Naive B cell (primary cell): ENCODE data around the gene PLEKHO2. TPM values are rescaled to one million over a fixed set of nuclear protein-coding genes. Genes with fewer than 3 reads are reported as not detected.

Experiments used
- ATAC-seq, 2 donors: fragments of 150-1000 bp; cut with Tn5 transposase; 2 replicates each; pipeline ENCODE4 v1.10.0; 2021; ENCODE audit warnings: low read depth in 2 of 2, mild to moderate bottlenecking in 2 of 2, moderate library complexity in 2 of 2
- DNase-seq: peaks from one replicate; pipeline ENCODE4 v3.0.0; 2022
- H3K27ac Mint-ChIP-seq, 6 donors: one replicate each; pipeline ENCODE4 v1.8.0; 2020 to 2022; ENCODE audit warnings: mild to moderate bottlenecking in 6 of 6, mixed read lengths in 6 of 6, moderate library complexity in 5 of 6, inconsistent platforms in 2 of 6
- H3K27me3 Mint-ChIP-seq, 3 donors: one replicate each; pipeline ENCODE4 v1.8.0; 2021 to 2022; ENCODE audit warnings: mixed read lengths in 3 of 3, mild to moderate bottlenecking in 1 of 3
- H3K36me3 Mint-ChIP-seq, 2 donors: one replicate each; pipeline ENCODE4 v1.8.0; 2020 to 2022; ENCODE audit warnings: mixed read lengths in 2 of 2, inconsistent platforms in 1 of 2, mild to moderate bottlenecking in 1 of 2
- H3K4me1 Mint-ChIP-seq, 3 donors: one replicate each; pipeline ENCODE4 v1.8.0; 2020 to 2022; ENCODE audit warnings: mixed read lengths in 3 of 3, inconsistent platforms in 1 of 3, mild to moderate bottlenecking in 1 of 3, moderate library complexity in 1 of 3
- H3K4me3 Mint-ChIP-seq, 8 donors: one replicate each; pipeline ENCODE4 v1.8.0; 2020 to 2022; ENCODE audit warnings: mild to moderate bottlenecking in 8 of 8, mixed read lengths in 8 of 8, moderate library complexity in 8 of 8, inconsistent platforms in 2 of 8
- H3K9me3 Mint-ChIP-seq, 7 donors: one replicate each; pipeline ENCODE4 v1.8.0; 2020 to 2022; ENCODE audit warnings: mixed read lengths in 7 of 7, mild to moderate bottlenecking in 5 of 7, inconsistent platforms in 2 of 7, moderate library complexity in 1 of 7
- polyA plus RNA-seq, 6 donors: library from polyadenylated mRNA; unstranded; fragments of 300-500 nt; fragmentation: Illumina TruSeq; gene quantifications; one replicate each; pipeline ENCODE4 v1.2.3, GENCODE V29; 2021; ENCODE audit warnings: low read depth in 6 of 6

PLEKHO2 gene
- polyA plus RNA-seq, 6 donors from 2014 or later = 9.7 to 20.7 (median 14.4) TPM

GRCh38 chr15:64865998-64866520, 24.3 kb downstream of the PLEKHO2 start:
- Mint-ChIP-seq H3K4me3 (no peak overlapping the region), H3K27ac (peak overlapping the region in 1 of 6 donors; percentile 65), H3K36me3 (peaks cover 5 to 8% of the 10 kb centered on the region in 2 donors), H3K9me3 (no peaks in the 10 kb centered on the region), H3K27me3 (no peaks in the 10 kb centered on the region), H3K4me1 (peaks cover 17 to 31% (median 25%) of the 10 kb centered on the region in 3 donors)
- DNase-seq (no peak), ATAC-seq (no peak)

- Mint-ChIP-seq H3K27me3 (no peaks in the 10 kb centered on the region), H3K4me3 (no peak overlapping the region), H3K4me1 (peaks cover 11 to 20% (median 16%) of the 10 kb centered on the region in 3 donors), H3K9me3 (no peaks in the 10 kb centered on the region), H3K27ac (peak overlapping the region in 4 of 6 donors; percentile 30 to 59 (median 50)), H3K36me3 (peaks cover 5 to 8% of the 10 kb centered on the region in 2 donors)
- ATAC-seq = no peak
- DNase-seq = no peak
Observed at GRCh38 chr15:64869501-64869900, 27.8 kb downstream of the PLEKHO2 start.

- Mint-ChIP-seq H3K9me3 (no peaks in the 10 kb centered on the region), H3K27me3 (no peaks in the 10 kb centered on the region), H3K4me1 (peaks cover 11 to 20% (median 16%) of the 10 kb centered on the region in 3 donors), H3K36me3 (peaks cover 5 to 8% of the 10 kb centered on the region in 2 donors), H3K27ac (peak overlapping the region in 2 of 6 donors; percentile 56 to 69), H3K4me3 (no peak overlapping the region)
- DNase-seq (no peak), ATAC-seq (no peak)
Observed at GRCh38 chr15:64870353-64870752, 28.6 kb downstream of the PLEKHO2 start.

GRCh38 chr15:64875641-64876223, 34.0 kb downstream of the PLEKHO2 start:
- H3K27me3 Mint-ChIP-seq = no peaks in the 10 kb centered on the region
- no peaks in the 10 kb centered on the region for H3K36me3 Mint-ChIP-seq
- H3K4me1 Mint-ChIP-seq = peaks cover 0 to 8% (median 5%) of the 10 kb centered on the region in 3 donors
- H3K27ac Mint-ChIP-seq = peak overlapping the region in 1 of 6 donors; percentile 18
- ATAC-seq (no peak), DNase-seq (no peak)
- H3K4me3 Mint-ChIP-seq = no peak overlapping the region
- H3K9me3 Mint-ChIP-seq = no peaks in the 10 kb centered on the region

- no peaks in the 10 kb centered on the region for H3K9me3 Mint-ChIP-seq
- ATAC-seq = no peak
- H3K4me1 Mint-ChIP-seq = peaks cover 0 to 18% (median 13%) of the 10 kb centered on the region in 3 donors
Observed at GRCh38 chr15:64877435-64877834, 35.7 kb downstream of the PLEKHO2 start.

GRCh38 chr15:64878705-64879104, 37.0 kb downstream of the PLEKHO2 start:
- H3K9me3 Mint-ChIP-seq = no peaks in the 10 kb centered on the region
- ATAC-seq (no peak), DNase-seq (no peak)
- no peaks in the 10 kb centered on the region for H3K27me3 Mint-ChIP-seq
- H3K4me1 Mint-ChIP-seq = peaks cover 9 to 31% (median 22%) of the 10 kb centered on the region in 3 donors
- no peak overlapping the region for H3K27ac Mint-ChIP-seq
- no peak overlapping the region for H3K4me3 Mint-ChIP-seq
- H3K36me3 Mint-ChIP-seq = no peaks in the 10 kb centered on the region

More at GRCh38 chr15:64877435-64877834, 35.7 kb downstream of the PLEKHO2 start:
- DNase-seq = no peak
- H3K36me3 Mint-ChIP-seq = no peaks in the 10 kb centered on the region
- no peaks in the 10 kb centered on the region for H3K27me3 Mint-ChIP-seq
- no peak overlapping the region for H3K27ac Mint-ChIP-seq
- H3K4me3 Mint-ChIP-seq = no peak overlapping the region

- H3K4me3 Mint-ChIP-seq = peak overlapping the region in 6 of 8 donors; percentile 28 to 70 (median 52)
- DNase-seq (no peak), ATAC-seq (peak; percentile 63 to 73)
- H3K27ac Mint-ChIP-seq = peak overlapping the region; percentile 18 to 90 (median 77)
- H3K9me3 Mint-ChIP-seq = no peaks in the 10 kb centered on the region
- H3K4me1 Mint-ChIP-seq = peaks cover 15 to 36% (median 23%) of the 10 kb centered on the region in 3 donors
- no peaks in the 10 kb centered on the region for H3K27me3 Mint-ChIP-seq
- H3K36me3 Mint-ChIP-seq = no peaks in the 10 kb centered on the region
Observed at GRCh38 chr15:64883100-64883581, 41.4 kb downstream of the PLEKHO2 start.

- ATAC-seq (peak; percentile 45 to 51), DNase-seq (no peak)
- H3K4me3 Mint-ChIP-seq = peak overlapping the region in 3 of 8 donors; percentile 7 to 57 (median 51)
- peak overlapping the region in 5 of 6 donors; percentile 56 to 82 (median 63) for H3K27ac Mint-ChIP-seq
- H3K27me3 Mint-ChIP-seq = no peaks in the 10 kb centered on the region
- H3K9me3 Mint-ChIP-seq = no peaks in the 10 kb centered on the region
- H3K4me1 Mint-ChIP-seq = peaks cover 15 to 34% (median 23%) of the 10 kb centered on the region in 3 donors
- H3K36me3 Mint-ChIP-seq = no peaks in the 10 kb centered on the region
Observed at GRCh38 chr15:64883997-64884511, 42.3 kb downstream of the PLEKHO2 start.

GRCh38 chr15:64884679-64885078, 43.0 kb downstream of the PLEKHO2 start:
- no peaks in the 10 kb centered on the region for H3K9me3 Mint-ChIP-seq
- H3K27ac Mint-ChIP-seq = no peak overlapping the region
- no peak overlapping the region for H3K4me3 Mint-ChIP-seq
- ATAC-seq = no peak
- DNase-seq = no peak
- H3K36me3 Mint-ChIP-seq = no peaks in the 10 kb centered on the region
- peaks cover 15 to 34% (median 23%) of the 10 kb centered on the region in 3 donors for H3K4me1 Mint-ChIP-seq
- no peaks in the 10 kb centered on the region for H3K27me3 Mint-ChIP-seq

- H3K36me3 Mint-ChIP-seq = no peaks in the 10 kb centered on the region
- no peaks in the 10 kb centered on the region for H3K9me3 Mint-ChIP-seq
- DNase-seq (no peak), ATAC-seq (no peak)
- no peaks in the 10 kb centered on the region for H3K27me3 Mint-ChIP-seq
- no peak overlapping the region for H3K4me3 Mint-ChIP-seq
- peaks cover 31 to 38% (median 34%) of the 10 kb centered on the region in 3 donors for H3K4me1 Mint-ChIP-seq
- H3K27ac Mint-ChIP-seq = peak overlapping the region in 1 of 6 donors; percentile 85
Observed at GRCh38 chr15:64888336-64888735, 46.6 kb downstream of the PLEKHO2 start.

GRCh38 chr15:64891561-64891960, 49.8 kb downstream of the PLEKHO2 start:
- Mint-ChIP-seq H3K4me3 (peak overlapping the region in 4 of 8 donors; percentile 16 to 79 (median 30)), H3K9me3 (no peaks in the 10 kb centered on the region), H3K27me3 (no peaks in the 10 kb centered on the region), H3K27ac (peak overlapping the region; percentile 56 to 98 (median 82)), H3K4me1 (peaks cover 45 to 58% (median 56%) of the 10 kb centered on the region in 3 donors), H3K36me3 (no peaks in the 10 kb centered on the region)
- ATAC-seq (no peak), DNase-seq (no peak)

GRCh38 chr15:64892847-64893403, 51.2 kb downstream of the PLEKHO2 start:
- Mint-ChIP-seq H3K4me3 (peak overlapping the region; percentile 88 to 97 (median 92)), H3K27ac (peak overlapping the region; percentile 60 to 99 (median 98)), H3K27me3 (no peaks in the 10 kb centered on the region), H3K9me3 (no peaks in the 10 kb centered on the region), H3K36me3 (no peaks in the 10 kb centered on the region), H3K4me1 (peaks cover 47 to 67% (median 66%) of the 10 kb centered on the region in 3 donors)
- DNase-seq (no peak), ATAC-seq (no peak)

- peak; percentile 63 for ATAC-seq
- Mint-ChIP-seq H3K4me3 (peak overlapping the region; percentile 88 to 97 (median 92)), H3K27me3 (no peaks in the 10 kb centered on the region), H3K4me1 (peaks cover 50 to 72% (median 68%) of the 10 kb centered on the region in 3 donors), H3K36me3 (no peaks in the 10 kb centered on the region), H3K9me3 (no peaks in the 10 kb centered on the region), H3K27ac (peak overlapping the region; percentile 96 to 99 (median 98))
- DNase-seq = peak; percentile 92
Observed at GRCh38 chr15:64893481-64894394, 52.0 kb downstream of the PLEKHO2 start.
